ENCODE results near the gene ASB11.

Gene ASB11

GRCh38 chrX:15315509-15315908 lies at the start of gene ASB11:
Gene ASB11, minus strand, starts transcription at chrX:15315640. Its CDS starts 35 bp downstream, at chrX:15315605.
- FAIRE-seq (no peak), DNase-seq (ENCODE audit: insufficient read length, low spot score) (no peak)

DNA sequence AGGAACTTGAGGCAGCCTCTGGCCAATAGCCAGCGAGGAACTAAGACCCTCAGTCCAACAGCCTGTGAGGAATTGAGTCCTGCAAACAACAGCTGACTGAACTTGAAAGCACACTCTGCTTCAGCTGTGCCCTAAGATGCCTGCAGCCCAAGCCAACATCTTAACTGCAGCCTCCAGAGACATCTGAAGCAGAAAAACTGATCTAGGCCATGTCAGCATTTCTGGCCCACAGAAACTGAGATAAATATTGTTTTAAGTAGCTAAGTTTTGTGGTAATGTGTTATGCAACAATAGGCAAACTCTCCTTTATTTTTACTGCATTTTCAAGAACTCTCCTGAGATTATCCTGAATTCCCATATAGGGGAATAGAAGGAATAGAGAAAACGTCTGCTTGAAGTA lies 44.3 kb upstream of the ASB11 start:
- no peak for FAIRE-seq
- no peak for DNase-seq (ENCODE audit: insufficient read length, low spot score)

GRCh38 chrX:15358533-15358932 lies 43.1 kb upstream of the ASB11 start:
- FAIRE-seq, result no peak
- DNase-seq (ENCODE audit: insufficient read length, low spot score), result no peak

DNA sequence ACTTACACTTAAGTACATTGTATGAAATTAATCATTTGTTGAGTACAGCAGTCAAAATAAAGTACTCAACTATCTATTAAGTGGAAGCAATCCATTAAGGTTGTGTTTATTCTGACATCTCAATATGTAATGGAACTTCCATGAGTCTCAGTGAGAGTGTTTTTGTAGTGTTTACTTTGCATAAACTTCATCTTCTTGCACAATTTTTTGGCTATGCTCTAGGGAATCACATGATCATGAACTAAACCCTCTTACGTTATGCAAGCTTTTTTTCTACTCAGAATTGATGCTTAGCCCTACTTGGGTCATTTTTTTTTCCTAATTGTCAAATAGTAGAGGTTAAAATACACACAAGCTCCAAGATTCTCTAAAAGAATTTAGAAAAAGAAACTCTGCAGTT lies 41.0 kb upstream of the ASB11 start:
- DNase-seq (ENCODE audit: insufficient read length, low spot score), result no peak
- no peak for FAIRE-seq

DNA sequence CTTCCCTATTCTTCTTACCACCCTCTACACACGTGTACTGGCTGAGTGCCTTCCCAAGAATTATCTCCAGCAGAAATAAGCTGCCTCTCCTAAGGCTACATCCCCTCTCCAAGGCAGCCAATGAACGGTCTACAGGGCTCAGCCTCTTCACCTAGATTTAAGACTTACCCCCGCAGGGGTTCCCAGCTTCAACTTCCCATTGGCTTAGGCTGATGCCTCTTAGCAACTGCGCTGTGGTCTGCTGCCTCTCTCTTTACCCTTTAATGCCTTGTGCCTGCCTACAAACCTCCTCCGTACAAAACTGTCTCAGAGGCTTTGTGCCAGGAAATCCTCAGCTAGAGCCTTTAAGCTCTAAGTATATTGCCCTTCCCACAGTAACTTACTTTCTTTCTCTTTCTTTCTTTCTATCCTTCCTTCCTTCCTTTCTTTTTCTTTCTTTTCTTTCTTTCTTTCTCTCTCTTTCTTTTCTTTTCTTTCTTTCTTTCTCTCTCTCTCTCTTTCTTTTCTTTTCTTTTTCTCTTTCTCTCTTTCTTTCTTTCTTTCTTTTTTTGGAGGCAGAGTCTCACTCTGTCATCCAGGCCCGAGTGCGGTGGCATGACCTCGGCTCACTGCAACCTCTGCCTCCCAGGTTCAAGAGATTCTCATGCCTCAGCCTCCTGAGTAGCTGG lies 35.0 kb upstream of the ASB11 start:
- DNase-seq (ENCODE audit: insufficient read length, low spot score), result no peak
- no peak for FAIRE-seq

- no peak for DNase-seq (ENCODE audit: insufficient read length, low spot score)
- peak; percentile 95 for FAIRE-seq
These were observed 33.6 kb upstream of the ASB11 start for GRCh38 chrX:15349046-15349445.

DNA sequence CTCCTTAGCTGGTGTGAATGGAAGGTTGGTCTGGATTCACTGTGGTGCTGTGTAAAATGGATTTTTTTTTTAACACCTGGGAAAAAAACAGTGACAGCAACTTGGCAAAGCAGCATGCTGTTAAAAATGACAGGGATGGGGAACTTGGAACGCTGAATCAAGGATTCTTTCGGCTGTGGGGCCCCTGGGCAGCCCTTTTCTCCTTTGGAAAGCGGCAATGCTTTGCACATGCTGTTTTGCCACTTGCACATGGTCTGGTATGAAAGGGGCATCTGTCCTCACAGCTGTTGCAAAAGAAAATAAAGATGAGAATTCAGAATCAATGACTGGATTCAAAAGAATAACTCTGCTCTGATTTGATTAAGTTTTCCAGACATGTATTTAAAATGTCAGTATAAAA lies 30.5 kb upstream of the ASB11 start:
- DNase-seq (ENCODE audit: insufficient read length, low spot score) (no peak), FAIRE-seq (no peak)

DNA sequence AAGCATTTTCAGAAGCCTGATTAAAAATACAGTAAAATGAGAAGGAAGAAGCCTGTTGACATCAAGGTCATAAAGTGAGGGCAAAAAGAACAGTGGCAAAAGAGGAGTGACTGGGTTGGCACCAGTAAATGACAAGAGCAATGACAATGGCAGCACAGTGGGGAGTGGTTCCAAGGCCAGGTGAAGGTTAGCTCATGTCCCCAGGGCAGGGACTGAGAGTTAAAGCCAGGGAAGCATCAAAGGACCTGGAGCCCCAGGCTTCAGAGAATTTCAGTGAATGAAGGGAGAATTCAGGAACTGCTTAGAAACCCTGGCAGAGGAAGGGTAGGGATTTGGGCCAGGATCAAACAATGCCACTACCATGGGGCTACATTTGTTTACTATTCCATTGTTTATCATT lies 28.7 kb upstream of the ASB11 start:
- no peak for FAIRE-seq

DNA sequence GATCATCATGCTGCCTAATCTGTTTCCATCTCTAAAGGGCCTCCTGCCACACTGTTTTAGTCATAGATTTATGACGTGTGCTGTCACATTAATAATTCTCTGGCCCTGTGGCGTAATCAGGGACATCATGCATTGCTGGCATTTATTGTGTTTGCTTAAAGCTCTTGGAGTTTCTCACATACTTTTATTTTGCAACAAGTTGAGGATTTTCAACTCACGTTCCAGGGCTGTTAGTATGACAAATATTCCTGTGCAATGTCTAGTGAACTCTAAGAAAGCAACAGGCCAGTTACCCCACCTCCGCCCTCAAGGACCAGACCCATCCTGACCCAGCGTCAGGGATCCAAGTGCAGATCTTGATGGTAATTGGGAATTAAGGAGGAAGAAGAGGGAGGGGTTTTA lies 27.6 kb upstream of the ASB11 start:
- FAIRE-seq (no peak), DNase-seq (ENCODE audit: insufficient read length, low spot score) (no peak)

More for the DNA sequence above, 28.7 kb upstream of the ASB11 start:
- DNase-seq (ENCODE audit: insufficient read length, low spot score), result no peak

DNA sequence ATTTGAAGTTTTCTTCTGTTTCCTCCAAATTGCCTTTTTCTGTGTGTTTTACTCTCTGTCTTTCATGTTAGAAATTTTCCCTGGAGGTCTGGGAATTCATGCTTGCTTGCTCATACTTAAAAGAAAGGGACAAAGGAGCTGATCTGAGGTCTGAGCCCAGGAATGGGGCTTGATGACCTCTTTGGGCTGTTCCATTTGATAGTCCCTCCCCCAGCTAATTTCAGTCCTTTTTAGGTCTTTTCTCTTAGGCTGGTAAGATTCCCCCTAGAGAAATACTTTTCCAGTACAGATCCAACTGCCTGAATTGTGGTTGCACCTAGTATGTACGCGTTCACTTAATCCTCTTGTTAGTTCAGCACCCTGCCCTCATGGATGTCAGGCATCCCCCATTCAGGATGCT lies 25.4 kb upstream of the ASB11 start:
- FAIRE-seq (no peak), DNase-seq (ENCODE audit: insufficient read length, low spot score) (no peak)

GRCh38 chrX:15336023-15336413 lies 20.6 kb upstream of the ASB11 start:
- no peak for FAIRE-seq
- no peak for DNase-seq (ENCODE audit: insufficient read length, low spot score)

DNA sequence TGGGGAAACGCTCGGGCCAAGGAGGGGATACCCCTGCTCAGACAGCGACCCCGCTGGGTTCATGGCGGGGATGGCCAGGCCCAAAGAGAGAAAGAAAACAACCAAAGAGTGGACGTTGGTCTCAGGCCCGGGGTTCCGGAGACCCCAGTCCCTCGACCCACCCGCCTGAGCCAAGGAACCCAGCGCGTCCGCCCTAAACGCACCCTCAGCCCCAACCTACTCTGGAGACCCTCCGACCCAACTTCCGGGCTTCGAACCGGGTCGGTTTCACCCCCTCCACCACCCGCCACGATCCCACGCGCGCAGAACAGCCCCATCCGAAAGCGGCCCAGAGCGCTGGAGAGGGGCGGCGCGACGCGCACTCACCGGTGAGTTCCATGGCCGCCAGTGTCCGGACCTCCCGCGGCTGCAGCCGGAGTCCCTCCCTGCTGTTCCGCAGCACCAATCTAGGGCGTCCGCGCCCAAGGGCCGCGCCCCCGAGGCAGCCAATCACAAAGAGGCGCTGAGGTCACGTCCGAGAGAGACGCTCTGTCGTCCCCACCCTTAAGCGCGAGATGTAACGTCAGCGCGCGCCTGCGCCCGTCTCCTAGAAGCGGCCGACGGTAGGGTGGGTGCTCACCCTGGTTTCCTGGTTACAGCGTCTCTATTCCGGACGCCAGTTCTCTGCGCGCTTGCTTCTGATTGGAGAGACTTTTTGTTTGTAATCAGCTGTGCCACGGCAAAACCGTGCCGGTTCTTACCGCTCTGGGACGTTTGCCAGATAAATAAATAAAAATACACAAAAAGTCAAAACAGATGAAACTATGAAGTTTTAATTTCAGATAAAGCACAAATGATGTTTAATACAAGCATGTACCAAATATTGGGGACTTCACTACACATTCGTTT lies 19.9 kb upstream of the ASB11 start, which contains the start of gene PIGA:
Gene PIGA, minus strand, starts transcription at position 389 of the 888 bp plus-strand sequence. CDS start 3,593 bp downstream, outside the sequence.
- FAIRE-seq (peak; percentile 100), DNase-seq (ENCODE audit: insufficient read length, low spot score) (peak; percentile 66)

- FAIRE-seq (peak; percentile 82), DNase-seq (ENCODE audit: insufficient read length, low spot score) (no peak)
These were observed 19.1 kb upstream of the ASB11 start for GRCh38 chrX:15334561-15334960.

- FAIRE-seq (no peak), DNase-seq (ENCODE audit: insufficient read length, low spot score) (no peak)
These were observed 13.4 kb upstream of the ASB11 start for GRCh38 chrX:15328821-15329220.

DNA sequence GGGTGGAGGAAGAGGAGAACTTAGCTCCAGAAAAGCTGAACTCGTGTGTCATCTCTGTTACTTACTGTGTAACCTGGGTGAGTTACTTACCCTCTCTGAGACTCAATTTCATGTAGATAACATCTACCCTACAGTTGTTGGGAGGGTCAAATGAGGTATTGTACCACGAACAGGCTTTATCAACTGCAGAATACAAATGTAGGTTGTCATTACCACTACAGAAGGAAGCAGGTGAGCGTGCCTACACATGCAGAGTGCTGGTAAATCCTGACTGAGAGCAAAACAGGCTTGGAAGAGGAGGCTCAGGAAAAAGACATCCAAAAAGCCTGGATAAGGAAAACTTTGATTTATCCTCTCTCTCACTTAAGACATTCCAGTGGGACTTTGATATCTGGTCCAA lies 12.7 kb upstream of the ASB11 start:
- DNase-seq (ENCODE audit: insufficient read length, low spot score), result no peak
- FAIRE-seq, result no peak

GRCh38 chrX:15322472-15322871 lies 7.0 kb upstream of the ASB11 start:
- DNase-seq (ENCODE audit: insufficient read length, low spot score) (no peak), FAIRE-seq (no peak)

DNA sequence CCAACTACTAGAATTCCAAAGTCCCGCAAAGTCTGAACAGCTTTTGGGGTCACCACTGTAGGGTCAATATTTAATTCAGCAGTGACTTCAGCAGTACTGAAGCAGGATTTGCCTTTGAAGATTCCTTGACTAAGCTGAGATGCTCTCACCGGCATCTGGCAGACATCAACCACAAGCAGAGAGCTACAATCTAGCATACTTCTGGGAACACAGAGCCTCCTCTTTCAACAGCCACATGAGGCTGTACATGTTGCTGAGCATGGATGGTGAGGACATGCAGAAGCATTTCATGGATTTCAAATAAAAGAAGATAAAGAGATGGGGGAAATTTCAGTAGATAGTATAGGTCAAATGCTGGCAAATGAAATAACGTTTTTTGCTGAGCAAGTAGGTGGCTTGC lies 6.6 kb upstream of the ASB11 start:
- FAIRE-seq (no peak), DNase-seq (ENCODE audit: insufficient read length, low spot score) (no peak)

DNA sequence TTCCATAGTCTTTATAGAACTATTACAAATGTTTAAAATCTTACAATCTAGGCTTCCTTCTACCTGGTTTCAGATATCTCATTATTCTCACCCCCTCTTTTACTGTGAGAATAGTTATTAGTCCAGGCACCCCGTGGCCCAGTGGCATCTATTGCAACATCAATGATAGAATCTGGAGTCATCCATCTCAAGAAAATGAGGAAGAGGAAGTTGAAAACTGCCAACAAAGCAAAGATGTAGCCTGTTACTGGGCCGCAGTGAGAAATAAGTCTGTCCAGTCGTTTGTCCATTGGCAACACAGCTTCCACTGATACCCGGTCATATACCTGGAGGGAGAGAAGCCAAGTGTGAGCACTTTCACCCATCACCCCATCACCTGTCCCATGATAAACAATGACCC lies 6.0 kb upstream of the ASB11 start:
- DNase-seq (ENCODE audit: insufficient read length, low spot score), result no peak
- peak; percentile 66 for FAIRE-seq

GRCh38 chrX:15320297-15320696 lies 4.9 kb upstream of the ASB11 start:
- FAIRE-seq (no peak), DNase-seq (ENCODE audit: insufficient read length, low spot score) (no peak)

DNA sequence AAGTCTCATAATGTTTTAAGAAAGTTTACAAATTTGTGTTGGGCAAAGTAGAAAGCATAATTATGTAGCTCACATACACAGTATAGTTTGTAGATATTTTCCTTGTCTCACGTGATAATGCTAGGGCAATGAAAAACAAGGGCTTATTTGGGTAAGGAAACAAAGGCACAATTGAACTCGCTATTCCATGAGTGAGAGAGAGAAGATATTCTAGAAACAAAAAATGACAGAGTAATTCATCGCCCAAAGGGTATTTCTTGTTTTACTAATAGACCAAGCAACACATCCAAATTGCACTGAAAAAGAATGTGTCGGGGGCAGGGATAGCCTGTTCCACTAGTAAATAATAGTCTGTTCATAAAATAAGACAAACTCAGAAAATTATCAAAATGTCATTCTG lies 3.6 kb upstream of the ASB11 start:
- DNase-seq (ENCODE audit: insufficient read length, low spot score) (no peak), FAIRE-seq (no peak)

DNA sequence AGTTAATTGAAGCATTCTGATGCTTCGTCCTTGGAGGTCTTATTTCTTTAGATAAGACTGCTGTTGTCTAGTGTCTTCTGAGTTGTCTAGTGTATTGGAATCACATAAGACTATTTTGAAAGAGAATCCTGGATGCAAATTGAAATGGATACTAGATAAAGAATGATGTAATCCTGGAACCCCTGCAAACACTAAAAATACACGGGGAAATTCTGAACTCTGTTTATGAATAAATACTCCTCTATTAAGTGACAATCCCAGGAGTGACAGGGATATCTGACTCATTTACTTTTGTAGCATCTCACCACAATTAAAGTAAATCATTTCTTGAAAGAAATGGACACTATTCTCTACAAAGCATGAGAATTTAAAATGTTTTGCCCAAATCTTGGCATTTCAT lies 968 bp downstream of the ASB11 start:
- DNase-seq (ENCODE audit: insufficient read length, low spot score), result no peak
- FAIRE-seq, result no peak

DNA sequence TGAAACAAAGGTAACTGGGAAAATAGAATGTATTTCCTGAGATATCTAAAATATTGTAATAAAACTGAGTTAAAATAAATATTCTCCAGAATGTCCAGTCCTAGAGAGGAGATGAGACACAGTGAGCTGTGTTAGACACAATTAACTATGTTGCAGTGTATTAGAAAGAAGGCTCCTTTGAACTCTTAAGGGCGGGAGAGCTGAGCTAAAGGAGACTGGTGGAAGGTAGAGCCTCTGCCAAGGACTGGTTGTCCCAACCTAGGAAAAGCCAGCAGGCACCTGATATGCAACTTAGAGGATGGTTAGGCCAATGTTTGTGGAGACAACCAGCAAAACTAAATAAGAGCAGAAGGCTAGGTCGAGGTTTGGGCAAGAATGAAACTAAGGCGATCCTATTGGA lies 4.3 kb downstream of the ASB11 start:
- FAIRE-seq (no peak), DNase-seq (ENCODE audit: insufficient read length, low spot score) (no peak)

All from GM19239 (cell line).